A673 (cell line): ENCODE data around the gene ANKRD10.

Experiments used
- EZH2 ChIP-seq: fragments of 200-600 bp; sonication (generic); IDR thresholded peaks from 2 replicates; pipeline ENCODE4 v1.6.1; 2017; ENCODE audit warnings: borderline replicate concordance, low read depth, mild to moderate bottlenecking, mixed read lengths, antibody characterized with exemption, low read length; ENCODE audit not compliant: poor library complexity, severe bottlenecking
- TF ChIP-seq, protein P1 (sequence below): fragments of 300-800, 200-600 bp; sonication (generic); conservative IDR thresholded peaks from 2 replicates; pipeline ENCODE4 v1.5.1; 2017; ENCODE audit warnings: low read depth, mild to moderate bottlenecking, antibody characterized with exemption, low read length, moderate library complexity, mixed read lengths

DNA sequence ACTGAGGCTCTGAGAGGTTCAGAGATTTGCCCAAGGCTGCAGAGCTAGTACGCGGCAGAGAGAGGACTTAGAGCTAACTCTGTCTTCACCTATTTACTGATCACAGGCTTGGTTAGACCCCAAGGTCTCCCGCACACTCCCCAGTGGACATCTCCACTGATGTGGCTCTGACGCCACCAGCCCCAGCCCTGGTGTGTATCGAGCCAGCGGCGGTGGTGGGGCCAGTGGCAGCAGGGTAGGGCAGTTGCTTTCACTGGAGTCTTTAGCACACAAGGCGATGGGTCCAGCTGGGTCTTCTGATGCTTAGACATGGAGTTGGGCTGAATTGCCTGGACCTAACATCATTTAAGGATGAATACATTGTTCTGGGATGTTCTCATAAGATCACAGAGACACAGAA is 85.4 kb downstream of the ANKRD10 start:
- TF ChIP-seq, protein P1, sequence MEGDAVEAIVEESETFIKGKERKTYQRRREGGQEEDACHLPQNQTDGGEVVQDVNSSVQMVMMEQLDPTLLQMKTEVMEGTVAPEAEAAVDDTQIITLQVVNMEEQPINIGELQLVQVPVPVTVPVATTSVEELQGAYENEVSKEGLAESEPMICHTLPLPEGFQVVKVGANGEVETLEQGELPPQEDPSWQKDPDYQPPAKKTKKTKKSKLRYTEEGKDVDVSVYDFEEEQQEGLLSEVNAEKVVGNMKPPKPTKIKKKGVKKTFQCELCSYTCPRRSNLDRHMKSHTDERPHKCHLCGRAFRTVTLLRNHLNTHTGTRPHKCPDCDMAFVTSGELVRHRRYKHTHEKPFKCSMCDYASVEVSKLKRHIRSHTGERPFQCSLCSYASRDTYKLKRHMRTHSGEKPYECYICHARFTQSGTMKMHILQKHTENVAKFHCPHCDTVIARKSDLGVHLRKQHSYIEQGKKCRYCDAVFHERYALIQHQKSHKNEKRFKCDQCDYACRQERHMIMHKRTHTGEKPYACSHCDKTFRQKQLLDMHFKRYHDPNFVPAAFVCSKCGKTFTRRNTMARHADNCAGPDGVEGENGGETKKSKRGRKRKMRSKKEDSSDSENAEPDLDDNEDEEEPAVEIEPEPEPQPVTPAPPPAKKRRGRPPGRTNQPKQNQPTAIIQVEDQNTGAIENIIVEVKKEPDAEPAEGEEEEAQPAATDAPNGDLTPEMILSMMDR: no peak
- no peak for TF ChIP-seq EZH2
